GM12872 (cell line): ENCODE measurements around the gene PPP2R2C.

ENCODE experiments used
- TF ChIP-seq, protein P1 (sequence below): IDR thresholded peaks from 3 replicates; pipeline ENCODE4 v1.5.1; 2011; ENCODE audit warnings: low read depth, mild to moderate bottlenecking, low read length, moderate library complexity; ENCODE audit not compliant: insufficient read depth

Gene PPP2R2C

GRCh38 chr4:6378493-6379445 lies 93.6 kb downstream of the PPP2R2C start:
- TF ChIP-seq, protein P1, sequence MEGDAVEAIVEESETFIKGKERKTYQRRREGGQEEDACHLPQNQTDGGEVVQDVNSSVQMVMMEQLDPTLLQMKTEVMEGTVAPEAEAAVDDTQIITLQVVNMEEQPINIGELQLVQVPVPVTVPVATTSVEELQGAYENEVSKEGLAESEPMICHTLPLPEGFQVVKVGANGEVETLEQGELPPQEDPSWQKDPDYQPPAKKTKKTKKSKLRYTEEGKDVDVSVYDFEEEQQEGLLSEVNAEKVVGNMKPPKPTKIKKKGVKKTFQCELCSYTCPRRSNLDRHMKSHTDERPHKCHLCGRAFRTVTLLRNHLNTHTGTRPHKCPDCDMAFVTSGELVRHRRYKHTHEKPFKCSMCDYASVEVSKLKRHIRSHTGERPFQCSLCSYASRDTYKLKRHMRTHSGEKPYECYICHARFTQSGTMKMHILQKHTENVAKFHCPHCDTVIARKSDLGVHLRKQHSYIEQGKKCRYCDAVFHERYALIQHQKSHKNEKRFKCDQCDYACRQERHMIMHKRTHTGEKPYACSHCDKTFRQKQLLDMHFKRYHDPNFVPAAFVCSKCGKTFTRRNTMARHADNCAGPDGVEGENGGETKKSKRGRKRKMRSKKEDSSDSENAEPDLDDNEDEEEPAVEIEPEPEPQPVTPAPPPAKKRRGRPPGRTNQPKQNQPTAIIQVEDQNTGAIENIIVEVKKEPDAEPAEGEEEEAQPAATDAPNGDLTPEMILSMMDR = no peak

DNA sequence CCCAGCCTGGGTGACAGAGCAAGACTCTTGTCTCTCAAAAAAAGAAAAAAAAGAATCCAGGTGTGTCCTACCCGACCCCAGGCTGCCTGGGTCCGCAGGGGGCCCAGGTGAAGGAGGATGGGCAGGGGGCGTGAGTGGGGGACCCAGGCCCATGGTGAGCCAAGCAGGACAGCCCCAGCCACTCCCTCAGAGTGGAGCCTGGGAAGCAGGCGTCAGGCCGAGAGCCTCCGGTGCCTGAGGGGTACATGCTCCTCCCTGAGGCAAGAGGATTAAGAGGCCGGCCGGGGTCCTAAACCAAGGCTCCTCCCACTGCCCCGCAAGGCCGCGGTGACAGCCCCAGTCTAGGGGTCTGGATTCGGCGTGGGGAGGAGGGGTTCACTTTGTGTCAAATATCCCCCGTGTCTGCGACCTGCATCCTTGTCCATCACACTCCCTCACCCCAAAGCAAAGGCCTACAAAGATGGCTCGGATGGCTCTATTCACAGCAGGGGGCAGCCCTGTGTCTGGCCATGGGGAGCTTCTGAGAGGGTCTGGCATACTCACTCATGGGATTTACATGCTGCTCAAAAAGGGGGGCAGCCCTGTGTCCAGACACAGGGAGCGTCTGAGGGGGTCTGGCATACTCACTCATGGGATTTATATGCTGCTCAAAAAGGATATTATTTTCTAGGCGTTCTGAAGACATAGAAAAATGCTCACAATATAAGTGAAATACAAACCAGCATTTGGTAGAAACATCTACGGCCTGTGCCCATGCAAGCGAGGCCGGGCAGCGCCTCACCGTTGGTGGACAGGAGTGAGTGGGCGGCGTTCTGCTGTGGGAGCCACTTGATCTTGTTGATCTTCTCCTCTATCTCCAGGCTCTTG lies 94.6 kb downstream of the PPP2R2C start:
- TF ChIP-seq, protein P1 = no peak

GRCh38 chr4:6375620-6376295 lies 96.7 kb downstream of the PPP2R2C start:
- TF ChIP-seq, protein P1 = no peak

DNA sequence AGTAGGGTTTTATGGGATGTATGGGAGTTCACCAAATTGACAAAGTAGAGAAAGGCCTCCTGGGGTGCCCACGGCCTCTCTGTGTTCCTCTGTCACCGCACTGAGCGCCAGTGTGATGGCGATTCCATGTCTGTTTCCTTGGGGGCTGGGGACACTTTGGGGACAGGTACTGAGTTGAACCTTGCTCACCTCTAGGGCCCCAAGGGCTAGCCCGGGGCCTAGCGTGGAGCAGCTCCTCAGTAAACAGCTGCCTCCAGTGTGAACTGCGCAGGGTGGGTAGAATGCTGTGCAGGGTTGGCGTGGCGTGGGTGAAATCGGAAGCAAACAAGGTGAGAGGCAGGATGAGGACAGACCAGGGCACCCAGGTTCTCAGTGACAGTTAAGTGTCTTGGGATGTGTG lies 97.8 kb downstream of the PPP2R2C start:
- TF ChIP-seq, protein P1 = no peak

DNA sequence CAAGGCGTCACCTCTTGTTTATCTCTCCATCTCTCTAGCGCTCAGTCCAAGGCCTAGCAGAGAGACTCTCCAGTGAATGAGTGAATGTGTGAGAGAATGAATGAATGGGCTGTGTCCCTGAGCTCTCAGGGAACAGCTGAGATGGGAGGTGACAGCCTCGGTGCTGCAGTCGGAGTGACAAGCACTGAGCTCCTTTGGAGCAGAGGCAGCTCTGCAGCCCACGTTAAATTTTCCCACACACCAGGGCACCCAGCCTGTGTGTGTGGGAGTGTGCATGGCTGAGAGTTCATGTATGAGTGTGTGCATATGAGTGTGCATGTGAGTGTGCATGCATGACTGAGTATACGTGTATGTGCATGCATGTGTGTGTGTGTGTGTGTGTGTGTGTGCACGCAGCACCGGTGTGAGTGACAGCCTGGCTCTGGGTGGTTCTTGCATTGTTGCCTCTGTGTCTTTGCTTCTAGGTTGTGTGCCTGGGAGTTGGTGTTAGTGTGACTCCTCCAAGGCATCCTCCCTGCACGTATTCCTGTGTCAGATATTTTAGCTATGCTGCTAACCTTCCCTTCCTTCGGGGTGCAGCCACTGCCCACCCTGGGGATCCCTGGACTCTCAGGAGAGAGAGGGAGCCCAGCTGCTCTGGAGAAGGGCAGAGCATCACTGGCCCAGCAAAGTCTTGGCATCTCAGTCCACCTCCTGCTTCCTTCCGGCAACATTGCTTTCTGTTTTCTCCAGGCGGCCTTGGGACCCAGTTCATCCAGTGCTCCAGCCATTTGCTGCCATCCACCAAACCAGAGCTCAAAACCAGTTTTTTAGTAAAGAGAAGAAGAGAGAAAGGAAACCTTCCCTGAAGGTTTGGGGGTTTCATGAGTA lies 98.6 kb downstream of the PPP2R2C start:
- TF ChIP-seq, protein P1 = no peak

- TF ChIP-seq, protein P1 = no peak
Measured at GRCh38 chr4:6372649-6373525, 99.5 kb downstream of the PPP2R2C start.
